GM19043 (cell line): Measurements from ENCODE around the gene MITF.

Experiments used
- ATAC-seq: cut with Tn5 transposase; IDR thresholded peaks from one replicate; pipeline ENCODE4 v1.9.1; 2021; ENCODE audit warnings: low read depth; ENCODE audit not compliant: unreplicated experiment

MITF gene

DNA sequence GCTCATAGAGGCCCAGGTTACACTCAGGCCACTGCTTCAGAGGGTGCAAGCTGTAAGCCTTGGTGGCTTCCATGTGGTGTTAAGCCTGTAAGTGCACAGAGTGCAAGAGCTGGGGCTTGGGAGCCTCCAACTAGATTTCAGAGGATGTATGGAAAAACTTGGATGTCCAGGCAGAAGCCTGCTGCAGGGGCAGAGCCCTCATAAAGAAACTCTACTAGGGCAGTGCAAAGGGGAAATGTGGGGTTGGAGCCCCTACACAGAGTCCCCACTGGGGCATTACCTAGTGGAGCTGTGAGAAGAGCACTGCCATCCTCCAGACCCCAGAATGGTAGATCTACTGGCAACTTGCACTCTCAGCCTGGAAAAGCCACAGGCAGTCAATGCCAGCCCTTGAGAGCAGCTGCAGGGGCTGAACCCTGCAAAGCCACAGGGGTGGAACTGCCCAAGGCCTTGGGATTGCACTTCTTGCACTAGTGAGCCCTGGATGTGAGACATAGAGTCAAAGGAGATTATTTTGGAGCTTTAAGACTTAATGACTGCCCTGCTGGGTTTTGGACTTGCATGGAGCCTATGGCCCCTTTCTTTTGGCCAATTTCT is 14.0 kb downstream of the MITF start:
- ATAC-seq = no peak

DNA sequence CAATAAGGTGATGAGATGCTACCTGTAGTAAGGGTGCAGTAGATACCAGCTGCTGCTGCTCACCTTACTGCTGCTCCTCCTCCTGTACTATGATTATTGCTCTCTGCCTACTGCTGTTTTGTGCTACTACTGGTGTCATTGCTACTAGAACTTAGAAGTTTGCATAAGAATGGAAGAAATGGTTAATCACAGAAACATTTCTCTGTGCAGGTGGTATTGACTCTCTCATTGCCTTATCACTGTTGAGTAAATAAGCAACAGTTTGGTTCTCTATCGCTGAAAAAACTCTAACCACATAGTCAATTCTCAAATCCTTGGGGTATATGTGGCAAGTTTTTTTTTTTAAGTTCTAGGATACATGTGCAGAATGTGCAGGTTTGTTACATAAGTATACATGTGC is 16.5 kb downstream of the MITF start:
- ATAC-seq = no peak

DNA sequence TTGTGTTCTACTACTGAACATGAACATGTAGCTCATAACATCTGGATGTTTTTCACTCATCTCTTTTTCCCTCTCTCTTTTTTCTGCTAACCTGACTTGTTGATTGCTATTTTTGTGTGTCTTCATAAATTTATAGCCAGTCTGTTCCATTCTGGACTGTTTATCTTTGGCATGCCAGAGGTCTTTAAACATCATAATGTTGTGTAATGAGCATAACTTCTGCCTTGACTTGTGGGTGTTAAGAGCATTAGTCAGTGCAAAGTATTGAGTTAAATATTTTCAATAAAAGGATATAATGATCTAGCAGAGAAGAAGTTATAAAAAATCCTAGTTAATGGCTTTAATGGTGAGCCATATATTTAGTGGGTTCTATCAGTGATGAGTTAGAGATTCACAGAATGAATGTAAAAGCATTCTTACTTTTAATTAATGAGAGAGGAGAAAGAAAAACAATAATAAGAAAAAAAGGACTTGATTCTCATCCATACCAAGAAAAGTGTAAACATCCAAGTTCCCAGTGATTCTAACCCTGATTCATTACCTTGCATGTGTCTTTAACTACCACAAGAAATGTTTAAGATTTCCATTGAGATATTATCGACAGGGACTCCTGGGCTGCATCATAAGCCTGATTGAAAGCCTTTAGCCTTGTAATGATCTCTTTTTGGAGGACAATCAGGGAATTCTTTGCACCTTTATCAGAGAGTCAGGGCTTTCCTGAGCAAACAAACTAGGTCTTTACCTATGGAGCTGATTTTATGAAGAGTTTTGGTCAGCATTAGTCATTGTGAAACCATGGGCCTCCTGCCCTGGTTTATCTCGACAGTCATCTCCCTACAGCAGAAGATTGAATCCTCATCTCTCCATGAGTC is 22.9 kb downstream of the MITF start:
- ATAC-seq = no peak

GRCh38 chr3:69762768-69763229 is 23.5 kb downstream of the MITF start:
- no peak for ATAC-seq

DNA sequence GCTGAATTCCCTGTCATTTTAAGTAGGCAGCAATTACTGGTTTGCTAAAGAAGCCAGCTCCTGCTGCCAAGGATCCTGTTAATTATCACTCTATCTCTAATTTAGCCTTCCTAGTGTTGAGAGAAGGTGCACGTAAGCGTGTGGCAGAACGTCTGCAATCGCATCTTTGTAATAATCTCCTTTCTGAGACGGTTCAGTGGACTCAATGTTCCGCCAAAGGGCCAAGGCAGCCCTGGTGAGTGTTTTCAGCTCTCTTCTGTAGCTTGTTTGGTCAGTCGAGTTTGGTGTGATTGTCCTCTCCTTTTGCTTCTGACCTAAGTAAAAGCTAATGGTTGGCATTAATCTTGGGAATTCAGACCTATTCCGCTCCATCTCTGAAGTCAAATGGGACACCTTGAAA is 24.2 kb downstream of the MITF start:
- ATAC-seq = no peak

DNA sequence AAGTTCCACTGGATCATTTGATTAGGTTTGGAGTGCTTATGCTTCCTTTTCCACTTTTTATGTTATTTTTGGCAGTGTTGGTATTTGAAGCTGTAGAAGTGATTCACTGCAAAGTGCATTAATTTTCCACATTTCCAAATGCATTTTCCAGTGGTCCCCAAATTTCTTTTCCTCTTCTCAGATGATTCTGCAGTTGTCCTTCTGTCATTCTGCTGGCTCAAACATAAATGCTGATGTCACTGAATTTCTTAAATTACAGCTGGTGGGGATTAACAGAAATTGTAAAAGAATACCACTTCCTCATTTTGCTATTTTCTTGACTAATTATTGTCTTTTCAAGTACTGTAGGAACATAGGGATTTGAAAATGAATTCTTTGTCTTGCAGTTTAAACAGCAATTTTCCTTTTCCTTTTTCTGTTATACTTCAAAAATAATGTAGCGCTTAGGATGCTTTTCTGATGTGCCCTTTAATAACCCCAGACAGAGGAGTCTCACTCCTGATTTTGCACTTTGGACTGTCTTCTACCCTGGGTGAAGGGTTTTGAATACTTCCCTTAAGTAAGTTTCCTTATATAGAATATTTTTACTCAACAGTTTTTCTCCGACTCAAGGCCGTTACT is 25.0 kb downstream of the MITF start:
- no peak for ATAC-seq

- ATAC-seq = no peak
Observed at GRCh38 chr3:69764861-69765260, 25.6 kb downstream of the MITF start.

DNA sequence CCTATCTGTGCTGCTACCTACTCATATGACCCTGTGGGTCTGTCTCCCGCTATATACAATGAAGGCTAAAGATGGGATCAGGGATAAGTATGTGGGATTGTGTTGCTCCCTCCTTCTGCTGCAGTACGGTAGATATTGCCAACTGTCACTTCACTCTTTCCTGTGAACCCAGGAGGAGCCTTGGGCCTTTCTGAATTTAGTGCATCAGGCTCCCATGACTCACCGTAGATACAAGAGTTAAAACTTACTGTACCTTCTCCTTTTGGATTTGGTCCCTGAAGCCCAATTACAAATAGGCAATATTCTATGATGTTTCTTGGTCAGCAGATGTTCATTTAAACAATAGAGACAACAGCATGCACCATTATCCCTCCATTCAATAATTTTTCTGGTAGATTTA is 27.4 kb downstream of the MITF start:
- ATAC-seq = no peak

DNA sequence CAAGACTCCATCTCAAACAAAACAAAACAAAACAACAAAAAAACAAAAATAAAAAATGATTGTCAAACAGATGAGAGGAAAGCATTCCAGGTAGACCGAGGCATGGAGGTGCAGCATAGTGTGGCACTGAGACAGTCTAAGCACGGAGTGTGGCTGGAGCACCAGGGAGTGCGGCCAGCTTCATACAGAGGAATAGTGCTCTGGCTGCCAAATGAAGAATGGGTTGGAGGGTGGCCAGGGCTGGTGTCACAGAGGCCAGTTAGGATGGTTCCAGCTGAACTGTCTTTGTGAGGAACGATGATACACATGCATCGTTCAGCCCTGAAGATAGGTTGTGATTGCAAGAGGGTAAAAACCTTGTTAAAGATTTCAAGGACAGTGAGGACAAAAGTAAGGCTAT is 28.3 kb downstream of the MITF start:
- no peak for ATAC-seq

- no peak for ATAC-seq
Observed at GRCh38 chr3:69768438-69768837, 29.2 kb downstream of the MITF start.

GRCh38 chr3:69770219-69770618 is 31.0 kb downstream of the MITF start:
- no peak for ATAC-seq

DNA sequence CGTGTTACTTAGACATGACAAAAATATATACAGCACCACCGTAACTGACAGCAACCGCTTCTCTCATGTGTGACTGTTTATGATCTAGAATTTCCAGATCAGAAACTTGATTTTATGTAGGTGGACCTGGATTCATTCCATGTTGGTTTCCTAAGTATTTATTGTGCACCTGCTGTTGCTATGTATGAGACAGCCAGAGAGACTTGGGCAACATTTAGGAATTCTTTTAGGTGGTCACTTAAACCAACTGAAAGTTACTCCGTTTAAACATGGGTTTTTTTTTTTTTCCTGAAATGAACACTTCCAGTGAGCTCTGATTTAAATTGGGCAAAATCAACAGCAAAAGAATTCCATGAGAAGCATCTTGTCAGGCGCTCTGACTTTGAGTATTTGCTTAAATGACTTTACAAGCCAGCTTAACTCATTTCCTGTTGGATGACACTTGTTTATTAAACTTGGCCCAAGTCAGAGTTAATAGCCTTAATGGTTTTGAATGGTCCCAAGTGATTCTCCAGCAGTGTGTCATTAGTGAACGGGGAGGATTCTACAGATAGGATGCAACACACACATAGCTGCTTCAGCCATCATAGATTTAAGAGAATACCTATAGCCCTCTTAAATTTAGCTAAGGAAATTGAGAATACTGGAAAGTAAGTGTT is 31.8 kb downstream of the MITF start:
- ATAC-seq = no peak

DNA sequence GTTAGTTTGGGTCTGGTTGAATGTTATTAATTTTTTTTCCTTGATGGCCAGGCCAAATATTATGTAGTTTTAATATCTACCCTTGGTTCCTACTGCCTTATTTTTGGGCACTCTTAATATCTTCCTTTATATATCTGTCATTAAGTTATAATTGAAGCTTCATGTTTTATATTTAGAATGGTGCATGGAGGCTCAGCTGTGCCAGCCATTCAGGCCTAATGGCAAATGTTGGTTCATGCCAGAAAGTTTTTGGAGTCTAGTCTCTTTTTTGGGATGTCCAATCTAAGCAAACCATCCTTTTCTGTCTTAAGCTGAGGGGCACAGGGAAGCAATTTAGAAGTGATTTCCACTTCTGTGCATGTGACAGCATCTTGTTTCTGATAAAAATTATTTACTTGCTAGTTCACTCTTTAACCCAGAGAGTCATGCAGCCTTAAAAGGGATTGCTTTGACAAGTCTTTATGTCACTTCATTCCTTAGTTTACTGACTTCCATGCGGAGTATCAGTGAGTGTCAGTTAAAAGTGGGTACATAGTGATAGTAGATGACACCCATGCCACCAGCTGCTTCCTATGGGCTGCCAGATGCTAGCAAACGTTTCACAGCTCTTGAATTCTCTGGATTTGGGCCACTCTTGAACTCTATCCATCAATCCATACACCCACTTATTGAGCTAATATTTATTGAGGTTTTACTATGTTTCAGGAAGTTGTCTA is 33.0 kb downstream of the MITF start:
- no peak for ATAC-seq

- no peak for ATAC-seq
Observed at GRCh38 chr3:69774029-69774428, 34.8 kb downstream of the MITF start.

DNA sequence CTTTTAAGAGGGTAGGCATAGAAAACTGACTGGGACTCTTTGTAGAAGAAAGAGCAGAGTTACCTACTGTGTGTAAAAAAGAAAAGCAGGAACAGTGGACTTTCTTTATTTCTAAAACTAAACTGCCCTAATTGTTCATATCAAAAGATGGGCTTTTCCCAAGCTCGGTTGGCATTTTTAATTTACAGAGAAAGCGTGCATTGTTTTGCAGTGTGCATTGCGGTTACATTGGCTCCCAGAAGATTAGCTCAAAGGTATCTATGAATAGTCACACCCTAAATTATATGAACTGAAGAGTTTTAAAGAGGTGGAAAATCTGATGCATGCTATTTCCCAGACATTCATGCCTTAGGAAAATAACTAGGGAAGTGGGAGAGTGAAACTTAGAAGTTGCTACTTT is 36.5 kb downstream of the MITF start:
- no peak for ATAC-seq

- ATAC-seq = no peak
Observed at GRCh38 chr3:69776289-69776688, 37.0 kb downstream of the MITF start.

DNA sequence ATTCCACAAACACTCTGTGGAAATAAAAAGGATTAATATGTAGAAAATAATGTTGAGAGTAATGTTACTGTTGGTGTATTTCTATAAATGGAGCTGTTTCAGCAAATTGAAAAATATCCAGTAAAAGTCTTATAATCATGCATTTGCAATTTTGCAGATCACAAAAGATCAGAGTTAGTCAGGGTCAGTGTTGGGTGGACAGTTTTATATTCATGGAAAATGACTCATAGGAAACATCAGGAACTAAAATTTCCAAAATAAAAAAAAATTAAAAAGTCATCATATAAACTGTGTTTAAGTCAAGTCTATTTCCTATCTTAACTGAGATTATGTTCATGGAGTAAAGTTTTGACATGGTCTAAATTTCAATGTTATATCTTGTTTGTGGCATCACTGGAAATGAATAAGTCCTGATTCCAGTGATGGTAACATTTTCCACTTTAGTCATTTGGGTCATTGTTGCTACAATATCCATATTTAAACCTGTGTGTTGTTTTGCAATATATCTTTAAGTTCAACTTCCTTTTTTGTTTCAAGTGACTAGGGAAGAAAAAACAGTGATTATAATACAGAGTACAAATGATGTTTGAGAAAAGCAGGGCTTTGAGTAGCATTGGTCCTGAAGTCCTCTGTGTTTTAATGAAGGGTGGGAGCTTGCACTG is 37.8 kb downstream of the MITF start:
- ATAC-seq = no peak

DNA sequence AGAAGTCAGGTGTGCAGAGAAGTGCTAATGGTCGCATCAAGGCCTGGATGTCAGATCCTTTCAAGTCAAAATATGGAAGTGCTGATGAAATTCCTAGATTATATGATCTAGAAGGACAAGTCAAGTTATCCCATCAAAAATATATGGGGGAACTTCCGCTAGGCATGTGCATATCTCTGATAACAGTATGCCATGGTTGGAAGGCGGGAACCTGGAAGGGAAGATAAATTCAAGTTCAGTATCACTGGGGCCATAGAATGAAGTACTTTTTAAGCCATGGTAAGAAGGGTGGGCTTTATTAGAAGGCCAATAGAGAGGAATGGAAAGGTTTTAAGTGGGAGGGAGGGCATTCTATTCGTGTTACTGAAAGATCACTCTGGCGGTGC is 38.3 kb downstream of the MITF start:
- no peak for ATAC-seq

- ATAC-seq = no peak
Observed at GRCh38 chr3:69781593-69781992, 42.3 kb downstream of the MITF start.

DNA sequence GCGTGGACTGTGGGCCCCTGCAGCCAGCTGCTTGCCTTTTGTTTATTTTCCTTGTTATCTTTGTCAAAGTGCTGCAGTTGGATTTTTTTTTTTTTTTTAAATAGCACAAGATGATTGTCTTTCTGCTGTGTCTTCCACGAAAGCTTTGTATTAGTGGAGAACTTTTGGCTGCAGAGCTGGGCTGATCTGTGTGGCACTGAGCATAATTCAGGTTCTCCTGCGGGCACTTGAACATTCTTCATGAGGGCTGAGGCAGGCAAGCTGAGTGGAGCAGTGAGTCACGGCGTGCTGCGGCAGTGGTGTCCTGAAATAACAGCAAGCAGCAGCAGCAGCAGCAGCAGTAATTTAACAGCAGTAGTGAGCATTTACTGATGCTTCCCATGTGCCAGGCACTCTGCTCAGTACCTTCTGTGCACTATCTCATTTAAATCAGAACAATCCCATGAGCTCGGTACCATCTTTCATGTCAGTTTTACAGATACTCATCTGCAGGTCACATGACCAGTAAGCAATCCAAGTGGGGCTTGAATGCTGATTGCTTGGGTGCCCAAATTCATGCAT is 45.8 kb downstream of the MITF start:
- ATAC-seq = no peak
